ENCODE measurements around the gene EZH1.

EZH1 gene

DNA sequence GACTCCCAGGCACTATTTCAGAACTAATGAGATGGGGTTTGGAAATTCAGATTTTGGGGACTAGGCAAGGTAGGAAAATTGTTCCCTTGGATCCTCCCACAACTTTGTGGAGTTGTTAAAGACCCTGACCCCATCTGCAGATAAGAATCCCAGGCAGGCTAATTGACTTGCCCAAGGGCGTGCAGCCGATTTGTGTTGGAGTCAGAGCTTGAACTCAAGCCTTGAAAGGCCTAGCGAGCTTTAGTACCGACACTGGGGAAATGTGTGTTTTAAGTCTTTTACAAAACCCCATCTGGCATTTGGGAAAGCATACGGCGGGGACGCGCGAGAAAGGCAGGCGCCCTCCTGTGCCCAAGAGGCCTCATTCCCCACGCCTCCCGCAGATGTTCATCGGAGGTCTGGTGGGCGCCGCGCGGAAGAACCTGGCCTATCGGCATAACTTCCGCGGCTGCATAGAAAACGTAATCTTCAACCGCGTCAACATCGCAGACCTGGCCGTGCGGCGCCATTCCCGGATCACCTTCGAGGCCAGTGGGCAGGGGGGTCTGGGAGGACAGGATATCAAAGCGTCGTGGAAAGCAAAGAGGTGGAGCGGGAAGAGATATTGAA, 58.2 kb downstream of the EZH1 start:
- in situ Hi-C loops (cut with MboI; ENCODE audit: low sequenced_read_pairs): no loop called here

DNA sequence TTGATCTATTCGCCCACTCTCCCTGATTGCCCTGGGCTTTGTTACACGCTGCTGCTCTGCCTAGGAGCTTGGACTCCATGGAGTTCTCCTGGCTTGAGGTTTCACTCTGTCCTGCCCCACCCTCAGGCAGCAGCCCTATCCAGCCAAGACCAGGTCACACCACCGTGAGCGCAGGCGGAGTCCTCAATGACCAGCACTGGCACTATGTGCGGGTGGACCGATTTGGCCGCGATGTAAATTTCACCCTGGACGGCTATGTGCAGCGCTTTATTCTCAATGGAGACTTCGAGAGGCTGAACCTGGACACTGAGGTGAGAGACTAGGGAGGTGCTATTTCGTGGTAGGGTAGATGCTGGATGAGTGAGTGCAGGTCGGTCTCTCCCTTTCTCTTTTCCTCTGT, 59.0 kb downstream of the EZH1 start:
- in situ Hi-C loops (cut with MboI; ENCODE audit: low sequenced_read_pairs): no loop called here

DNA sequence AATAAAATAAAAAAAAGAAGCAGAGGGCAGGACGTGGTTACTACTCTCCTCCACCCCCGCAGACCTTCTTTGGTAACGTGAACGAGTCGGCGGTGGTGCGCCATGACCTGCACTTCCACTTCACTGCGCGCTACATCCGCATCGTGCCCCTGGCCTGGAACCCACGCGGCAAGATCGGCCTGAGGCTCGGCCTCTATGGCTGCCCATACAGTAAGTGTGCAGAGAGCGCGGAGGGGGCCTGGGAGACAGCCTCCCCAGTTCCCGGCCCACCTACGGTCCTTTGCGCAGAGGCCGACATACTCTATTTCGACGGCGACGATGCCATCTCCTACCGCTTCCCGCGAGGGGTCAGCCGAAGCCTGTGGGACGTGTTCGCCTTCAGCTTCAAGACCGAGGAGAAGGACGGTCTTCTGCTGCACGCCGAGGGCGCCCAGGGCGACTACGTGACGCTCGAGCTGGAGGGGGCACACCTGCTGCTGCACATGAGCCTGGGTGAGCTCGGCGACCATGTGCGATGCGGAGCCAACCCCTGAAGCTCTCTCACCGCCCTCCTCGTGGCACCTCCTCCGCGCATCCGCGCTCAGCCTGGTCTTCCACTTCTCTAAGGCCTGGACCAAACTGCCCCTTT, 59.8 kb downstream of the EZH1 start:
- in situ Hi-C loops (cut with MboI; ENCODE audit: low sequenced_read_pairs): no loop called here

DNA sequence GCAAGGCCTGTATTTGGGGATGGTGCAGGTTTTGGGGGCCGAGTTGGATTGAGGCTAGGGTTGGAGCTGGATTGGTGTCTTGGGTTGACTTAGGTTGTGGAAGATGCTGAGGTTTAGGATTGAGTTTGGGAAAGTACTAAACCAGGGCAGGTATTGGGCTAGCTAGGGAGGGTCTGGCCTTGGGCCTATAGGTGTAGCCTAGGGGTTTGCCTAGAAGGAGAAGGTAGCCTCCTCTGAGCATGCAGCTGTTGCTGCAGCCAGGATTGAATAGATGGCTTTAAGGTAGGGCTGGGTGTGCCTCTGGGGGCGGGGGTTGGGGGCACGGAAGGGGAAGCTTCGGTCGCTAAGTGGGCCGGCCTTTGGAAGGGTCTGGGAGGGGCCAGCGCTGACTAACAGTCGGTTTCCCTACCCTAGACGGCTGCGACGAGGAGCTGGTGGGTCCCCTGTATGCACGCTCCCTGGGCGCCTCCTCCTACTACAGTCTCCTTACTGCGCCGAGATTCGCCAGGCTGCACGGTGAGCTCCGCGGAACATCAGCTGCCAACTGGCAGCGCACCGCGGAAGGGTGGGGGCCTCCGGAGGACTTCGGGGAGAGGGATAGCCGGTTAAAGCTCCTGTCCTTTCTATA, 61.3 kb downstream of the EZH1 start:
- in situ Hi-C loops (cut with MboI; ENCODE audit: low sequenced_read_pairs): no loop called here

DNA sequence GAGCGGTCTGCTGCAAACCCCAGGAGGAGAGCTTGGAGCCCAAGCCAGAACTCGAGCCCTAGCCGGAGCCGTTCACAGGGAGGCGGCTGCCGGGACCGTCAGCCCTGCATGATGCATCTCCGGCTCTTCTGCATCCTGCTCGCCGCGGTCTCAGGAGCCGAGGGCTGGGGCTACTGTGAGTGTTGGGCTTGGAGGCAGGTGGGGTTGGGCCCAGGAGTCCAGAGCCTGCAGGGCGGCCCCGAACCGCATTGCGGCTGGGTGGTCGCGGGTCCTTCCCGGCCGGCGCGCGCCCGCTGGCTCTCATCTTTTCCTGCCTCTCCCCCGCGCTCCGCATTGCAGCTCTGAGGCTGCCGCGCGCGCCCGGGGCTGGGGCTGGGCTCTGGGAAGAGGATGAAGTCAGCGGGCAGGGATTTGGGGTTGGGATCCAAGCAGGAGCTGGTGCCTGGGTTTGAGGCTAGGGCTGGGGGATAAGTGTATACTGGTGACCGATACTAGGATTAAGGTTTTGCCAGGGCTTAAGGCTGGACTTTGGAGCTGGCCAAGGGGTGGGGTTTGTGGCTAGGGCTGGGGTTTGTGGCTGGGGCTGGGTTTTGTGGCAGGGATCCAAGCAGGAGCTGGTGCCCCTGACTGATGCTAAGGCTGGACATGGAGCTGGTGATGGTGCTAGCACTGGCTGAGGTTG, 62.0 kb downstream of the EZH1 start:
- in situ Hi-C loops (cut with MboI; ENCODE audit: low sequenced_read_pairs): no loop called here

DNA sequence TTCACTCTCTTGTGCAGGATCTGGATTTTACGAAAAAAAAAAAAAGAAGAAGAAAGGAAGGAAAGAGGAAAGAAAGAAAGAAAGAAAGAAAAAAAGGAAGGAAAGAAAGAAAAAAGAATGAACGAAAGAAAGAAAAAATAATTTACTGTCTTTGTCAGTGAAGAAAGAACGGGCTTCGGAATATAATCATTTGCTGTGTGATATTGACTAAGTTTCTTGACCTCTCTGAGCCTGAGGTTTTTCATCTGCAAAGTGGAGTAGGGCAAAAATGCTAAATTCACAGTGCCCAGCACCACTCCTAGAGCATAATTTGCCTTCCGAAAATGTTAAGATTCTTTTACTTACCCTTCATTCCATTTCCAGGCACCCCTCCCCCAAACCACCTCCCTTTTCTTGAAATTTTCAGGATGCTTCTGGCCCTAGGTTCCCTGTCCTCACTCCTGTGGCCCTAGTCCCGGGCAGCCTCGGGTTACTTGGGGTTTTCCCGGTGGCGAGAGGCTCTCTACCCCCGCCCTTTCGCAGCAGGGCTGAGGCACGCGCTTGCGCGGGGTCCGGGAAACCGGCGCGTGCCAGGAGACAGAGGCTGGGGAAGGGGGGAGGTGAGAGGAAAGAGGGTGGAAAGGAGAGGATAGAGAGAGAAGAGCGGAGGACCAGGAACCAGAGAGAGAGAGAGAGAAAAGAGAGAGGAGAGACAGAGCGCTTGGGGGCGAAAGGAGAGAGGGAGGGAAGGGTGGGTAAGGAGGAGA, 62.7 kb downstream of the EZH1 start, which contains the start of gene CNTNAP1:
TSS of gene CNTNAP1 (plus strand) at position 556 of the 746 bp plus-strand sequence. CDS start 299 bp downstream, outside the sequence.
- in situ Hi-C loops (cut with MboI; ENCODE audit: low sequenced_read_pairs): no loop called here

DNA sequence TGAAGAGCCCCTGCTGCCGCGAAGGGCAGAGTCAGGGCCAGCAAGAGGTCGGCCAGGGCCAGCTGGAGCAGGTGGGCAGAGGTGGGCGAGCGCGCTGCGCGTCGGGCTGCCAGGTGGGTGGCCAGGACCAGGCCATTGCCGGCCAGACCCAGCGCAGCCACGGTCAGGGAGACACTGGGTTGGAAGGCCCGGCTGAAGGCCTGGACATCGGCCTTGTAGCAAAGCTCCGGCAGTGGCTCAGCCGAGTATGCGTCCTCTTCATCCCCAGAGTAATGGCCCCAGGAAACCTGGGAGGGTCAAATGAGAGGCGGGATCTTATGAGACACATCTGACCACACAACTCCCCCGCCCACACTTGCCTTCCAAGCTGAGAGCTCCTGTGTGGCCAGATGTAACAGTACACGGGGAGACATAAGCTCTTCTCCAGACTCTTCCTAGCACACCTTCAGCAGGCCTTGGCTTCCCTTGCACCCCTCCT, 64.5 kb downstream of the EZH1 start:
- in situ Hi-C loops (cut with MboI; ENCODE audit: low sequenced_read_pairs): no loop called here

DNA sequence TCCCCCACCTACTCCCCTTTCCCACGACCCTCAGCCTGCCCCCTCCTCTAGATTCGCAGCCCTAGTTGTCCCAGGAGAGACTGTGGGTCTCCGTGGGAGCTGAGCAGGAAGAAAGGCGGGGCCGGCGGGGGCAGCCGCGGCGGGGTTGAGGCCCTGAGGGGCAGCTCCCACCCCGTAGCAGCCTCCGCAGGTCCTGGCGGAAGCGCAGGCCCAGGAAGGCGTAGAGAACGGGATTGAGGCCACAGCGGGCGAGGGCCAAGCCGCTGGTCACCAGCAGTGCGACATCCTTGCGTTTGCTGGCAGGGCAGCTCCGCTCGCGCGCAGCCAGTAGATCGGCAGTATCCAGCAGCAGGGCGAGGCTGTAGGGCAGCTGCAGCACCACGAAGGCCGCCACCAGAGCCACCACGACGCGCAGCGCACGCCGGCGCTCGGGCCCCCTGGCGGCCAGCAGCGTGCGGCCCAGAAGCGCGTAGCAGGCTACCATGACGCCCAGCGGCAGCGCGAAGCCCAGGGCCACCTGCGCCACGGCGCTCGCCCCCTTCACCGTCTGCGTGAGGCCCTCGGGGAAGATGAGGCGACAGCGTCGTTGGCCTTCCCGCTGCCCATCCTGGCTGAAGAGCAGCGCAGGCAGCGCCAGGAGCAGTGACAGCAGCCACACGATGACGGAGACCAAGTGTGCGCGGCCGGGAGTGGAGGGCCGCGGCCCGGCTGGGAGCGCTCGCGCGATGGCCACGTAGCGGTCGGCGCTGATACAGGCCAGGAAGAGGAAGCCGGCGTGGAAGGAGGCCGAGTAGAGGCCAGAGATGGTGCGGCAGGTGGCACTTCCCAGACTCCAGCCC, 65.1 kb downstream of the EZH1 start:
- in situ Hi-C loops (cut with MboI; ENCODE audit: low sequenced_read_pairs): no loop called here

DNA sequence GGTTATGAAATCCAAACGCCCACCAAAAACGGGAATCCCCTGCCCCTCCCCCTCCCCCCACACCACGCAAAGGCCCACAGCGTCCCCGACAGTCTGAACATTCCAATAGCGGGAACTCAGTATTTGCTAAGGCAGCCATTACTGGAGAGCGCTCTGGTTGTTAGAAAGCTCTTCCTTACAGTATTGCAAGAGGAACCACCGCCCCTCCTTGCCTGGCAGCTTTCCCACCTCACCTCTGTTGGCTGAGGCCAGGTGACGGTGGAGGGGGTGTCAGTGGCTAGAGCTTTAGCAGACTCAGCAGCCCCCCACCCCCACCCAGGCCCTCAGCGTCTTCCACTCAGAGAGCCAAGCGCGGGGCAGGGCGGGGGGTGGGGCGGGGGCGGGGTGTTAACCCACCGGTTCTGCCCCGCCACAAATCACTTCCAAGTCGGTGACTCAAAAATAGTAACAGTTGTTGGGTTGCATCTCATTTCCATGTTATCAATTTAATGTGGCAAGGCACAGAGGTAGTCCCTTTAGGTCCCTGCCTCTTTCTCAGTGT, 65.8 kb downstream of the EZH1 start:
- in situ Hi-C loops (cut with MboI; ENCODE audit: low sequenced_read_pairs): no loop called here

DNA sequence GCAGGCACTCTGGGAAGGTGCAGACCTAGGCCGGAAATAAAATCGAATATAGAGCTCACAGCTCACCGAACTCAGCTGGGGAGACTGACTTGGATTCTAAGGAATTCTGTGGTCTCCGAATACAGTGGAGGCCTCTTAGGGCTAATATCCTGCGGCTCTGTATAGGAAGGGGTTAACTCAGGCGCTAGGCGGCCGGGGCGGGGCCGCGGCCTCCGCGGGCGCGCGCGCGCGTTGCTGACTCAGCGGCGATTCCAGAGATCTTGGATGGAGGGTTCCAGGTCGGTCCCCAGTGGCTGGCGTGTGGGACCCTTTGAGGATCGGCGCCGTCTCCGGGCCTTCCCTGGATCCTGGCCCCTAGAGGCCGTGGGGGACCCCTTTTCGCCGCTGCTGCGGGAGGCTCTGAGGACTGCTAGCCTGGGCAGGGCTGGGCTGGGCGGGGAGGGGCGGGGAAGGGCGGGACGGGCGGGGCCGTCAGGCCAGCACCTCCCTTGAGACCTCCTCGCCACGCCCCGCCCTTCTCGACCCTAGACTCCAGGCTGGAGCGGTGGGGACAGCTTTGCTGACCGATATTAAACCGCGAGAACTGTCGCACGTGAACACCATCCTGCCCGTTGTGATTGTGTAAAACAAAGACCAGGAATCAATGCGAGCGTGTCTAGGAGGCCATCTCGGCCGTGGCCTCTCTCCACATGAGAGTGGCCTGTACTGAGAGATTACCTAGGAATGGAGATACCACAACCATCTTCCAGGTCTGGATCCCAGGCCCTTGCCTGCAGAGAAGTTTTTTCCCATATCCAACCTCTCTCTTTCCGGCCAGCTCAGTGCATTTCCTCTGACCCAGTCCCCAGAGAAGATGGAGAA, 66.7 kb downstream of the EZH1 start:
- in situ Hi-C loops (cut with MboI; ENCODE audit: low sequenced_read_pairs): no loop called here

DNA sequence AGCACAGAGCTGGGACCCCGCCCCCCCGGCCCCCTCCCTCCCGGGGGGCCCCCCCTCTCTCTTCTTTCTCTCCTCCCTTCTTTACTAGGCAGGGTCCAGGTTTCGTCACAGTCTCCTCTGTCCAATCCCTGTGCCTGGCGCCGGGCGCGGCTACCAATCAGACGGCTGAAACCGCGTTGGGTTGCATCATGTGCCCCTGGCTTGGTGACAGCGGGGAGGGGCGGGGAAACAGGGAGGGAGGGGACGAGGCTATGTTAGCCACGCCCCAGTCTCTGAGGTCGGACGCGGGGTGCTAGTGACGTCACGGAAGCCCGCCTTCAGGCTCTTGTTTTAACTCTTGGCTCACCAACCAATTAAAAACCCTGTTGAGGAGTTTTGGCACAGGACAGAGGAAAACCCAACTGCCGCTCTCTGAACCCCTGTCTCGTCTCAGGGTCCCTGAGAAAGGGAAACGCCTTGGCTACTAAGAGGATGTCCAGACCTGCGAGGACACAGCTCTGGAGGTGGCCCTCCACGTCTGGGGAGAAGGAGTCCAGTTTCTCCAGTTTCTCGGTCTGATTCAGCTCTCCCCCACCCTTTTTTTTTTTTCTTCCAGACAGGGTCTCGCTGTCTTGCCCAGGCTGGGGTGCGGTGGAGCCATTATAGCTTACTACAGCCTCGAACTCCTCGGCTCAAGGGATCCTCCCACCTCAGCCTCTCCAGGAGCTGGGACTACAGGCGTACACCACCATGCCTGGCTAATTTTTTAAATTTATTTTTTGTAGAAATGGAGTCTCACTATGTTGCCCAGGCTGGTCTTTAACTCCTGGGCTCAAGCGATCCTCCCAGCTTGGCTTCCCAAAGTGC, 67.6 kb downstream of the EZH1 start:
- in situ Hi-C loops (cut with MboI; ENCODE audit: low sequenced_read_pairs): no loop called here

DNA sequence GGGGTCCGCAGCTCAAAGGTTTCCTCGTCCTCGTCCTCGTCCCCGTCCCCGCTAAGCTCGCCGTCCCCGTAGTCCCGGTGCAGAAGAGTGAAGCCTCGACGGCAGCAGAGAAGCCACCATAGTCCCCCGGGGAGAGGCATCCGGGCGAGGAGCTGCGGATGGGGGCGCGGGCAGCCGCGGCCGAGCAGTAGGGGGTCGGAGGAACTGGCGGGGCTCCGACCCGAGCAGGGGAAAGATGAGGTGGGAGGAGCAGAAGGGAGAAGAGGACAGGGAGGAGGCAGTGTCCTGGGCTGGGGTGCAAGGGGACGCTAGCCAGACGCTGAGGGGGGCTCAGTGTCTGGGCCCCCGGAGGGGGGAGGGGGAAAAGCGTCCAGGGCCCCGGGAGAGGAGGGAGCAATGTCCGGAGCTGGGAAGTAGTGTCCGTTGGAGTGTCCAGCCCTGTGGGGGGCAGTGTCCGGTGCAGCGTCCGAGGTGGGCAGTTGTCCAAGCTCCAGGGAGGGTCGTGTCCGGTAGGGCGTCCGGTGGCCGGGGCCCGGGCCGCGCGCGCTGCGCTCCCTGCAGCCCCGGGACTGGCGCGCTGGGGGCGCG, 68.3 kb downstream of the EZH1 start, which contains the start of gene PLEKHH3:
TSS of gene PLEKHH3 (minus strand) at position 571 of the 588 bp plus-strand sequence. CDS start at position 140, 431 bp downstream.
- in situ Hi-C loops (cut with MboI; ENCODE audit: low sequenced_read_pairs): no loop called here

DNA sequence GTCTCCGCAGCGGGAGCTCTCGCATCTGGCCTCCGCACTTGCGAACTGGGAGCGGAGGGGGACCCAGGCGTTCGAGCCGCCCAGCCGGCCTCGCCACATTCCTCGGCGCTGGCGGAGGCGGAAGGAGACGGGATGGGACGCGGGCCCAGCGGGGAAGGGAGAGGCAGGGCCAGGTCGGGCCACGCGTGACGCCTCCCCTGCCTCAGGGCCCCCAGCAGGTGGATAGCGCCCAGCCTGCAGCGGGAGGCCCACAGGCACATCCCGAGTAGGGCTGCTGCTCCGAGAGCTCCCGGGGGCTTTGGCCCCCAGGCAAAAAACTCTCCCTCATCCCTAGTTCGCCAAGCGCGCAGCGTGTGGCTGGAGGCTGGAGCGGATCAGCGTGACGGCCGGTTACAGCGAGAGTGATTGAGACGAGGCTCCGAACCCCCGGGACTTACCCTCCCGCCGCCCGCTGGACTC, 68.8 kb downstream of the EZH1 start:
- in situ Hi-C loops (cut with MboI; ENCODE audit: low sequenced_read_pairs): no loop called here

DNA sequence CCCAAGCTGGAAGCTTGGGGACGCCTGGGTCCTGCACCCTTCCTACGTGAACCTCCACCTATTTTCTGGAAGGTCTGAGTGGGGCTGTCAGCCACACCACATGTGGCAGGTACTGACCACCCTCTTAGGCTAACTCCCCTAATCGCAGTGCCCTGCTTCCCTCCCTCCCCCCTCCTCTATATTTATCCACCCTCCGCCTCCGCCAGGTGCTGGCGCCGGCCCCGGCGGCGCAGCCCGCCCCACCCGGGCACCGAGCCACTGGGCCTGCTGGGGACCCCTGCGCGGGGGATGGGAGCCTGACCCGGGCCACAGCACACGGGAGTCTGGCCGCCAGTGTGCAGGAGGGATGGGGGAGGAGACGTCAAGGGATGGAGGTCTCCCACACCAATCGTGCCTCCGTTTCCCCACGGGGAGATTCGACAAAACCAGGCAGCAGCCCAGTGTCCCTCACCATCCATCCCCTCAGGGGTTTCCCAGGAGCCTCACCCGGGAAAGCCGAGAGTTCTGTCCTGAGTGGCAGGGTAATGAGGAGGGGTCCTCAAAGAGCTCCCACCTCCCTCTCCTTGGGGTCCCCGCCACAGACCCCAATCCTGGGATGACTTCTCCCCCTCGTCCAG, 69.4 kb downstream of the EZH1 start:
- in situ Hi-C loops (cut with MboI; ENCODE audit: low sequenced_read_pairs): no loop called here

DNA sequence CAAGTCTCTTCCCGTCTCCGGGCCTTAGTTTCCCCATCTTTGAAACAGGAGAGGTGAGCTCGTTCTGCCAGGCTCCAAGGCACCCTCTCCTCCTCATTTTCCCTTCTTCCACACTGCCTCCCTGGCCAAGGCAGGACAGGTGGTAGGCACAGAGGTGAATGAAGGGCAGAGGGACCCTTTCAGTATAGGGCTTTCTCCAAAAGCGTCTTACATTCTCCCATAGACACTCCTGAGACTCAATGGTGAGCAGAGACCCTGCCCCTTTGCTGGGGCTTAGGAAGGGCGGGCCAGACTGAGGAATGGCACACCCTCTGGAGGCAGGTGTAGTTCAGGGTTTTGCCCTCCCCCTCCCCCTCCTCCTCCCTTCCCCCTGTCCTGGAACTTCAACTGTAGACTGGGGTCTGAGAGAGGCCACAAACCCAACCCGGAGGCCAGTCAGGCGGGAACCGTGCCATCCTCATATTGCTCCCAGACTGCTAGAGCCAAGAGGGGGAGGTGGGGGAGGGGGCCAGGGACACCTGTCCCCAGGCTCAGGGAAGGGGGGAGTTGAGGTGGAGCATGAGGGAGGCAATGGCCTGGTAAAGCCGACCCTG, 70.0 kb downstream of the EZH1 start:
- in situ Hi-C loops (cut with MboI; ENCODE audit: low sequenced_read_pairs): no loop called here

DNA sequence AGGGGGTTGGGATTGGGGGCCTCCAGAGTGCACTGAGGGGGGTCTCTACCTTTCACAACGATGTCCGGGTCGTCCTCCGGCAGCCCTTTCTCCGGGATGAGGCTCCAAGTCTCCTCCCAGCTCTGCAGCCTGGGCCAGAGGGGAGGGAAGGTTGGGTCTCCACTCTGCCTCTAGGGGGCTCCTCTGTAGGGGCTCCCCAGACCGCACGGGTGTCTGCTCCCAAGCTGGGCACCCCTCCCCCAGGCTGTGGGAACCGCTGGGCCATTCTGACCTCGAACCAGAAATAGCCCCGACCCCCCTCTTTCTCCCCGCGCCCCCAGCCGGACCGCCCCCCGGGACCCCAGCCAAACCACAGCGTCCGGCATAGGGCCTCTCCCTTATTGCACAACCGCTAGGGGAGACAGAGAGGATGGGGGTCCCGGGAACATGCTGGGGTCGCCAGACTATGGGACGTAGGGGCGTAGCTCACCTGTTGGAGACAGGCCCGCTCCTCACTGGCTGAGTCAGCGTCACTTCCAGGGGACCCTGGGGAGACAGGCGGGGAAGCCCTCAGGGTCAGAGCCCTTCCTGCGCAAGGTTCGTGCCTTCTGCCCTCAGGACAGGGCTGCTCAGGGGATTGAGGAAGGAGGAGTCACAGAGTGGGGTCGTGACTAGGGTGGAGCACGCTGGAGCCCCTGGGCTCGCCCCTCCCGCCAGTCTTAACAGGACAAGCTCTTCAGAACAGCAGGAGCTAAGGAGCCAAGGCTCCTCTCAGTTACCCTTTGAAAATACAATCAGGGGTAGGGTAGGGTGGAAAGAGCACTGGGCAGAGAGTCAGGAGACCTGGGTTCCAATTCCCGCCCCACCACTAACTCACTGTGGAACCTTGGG, 70.7 kb downstream of the EZH1 start:
- in situ Hi-C loops (cut with MboI; ENCODE audit: low sequenced_read_pairs): no loop called here
